HG03565 (cell line): ENCODE data around the gene EEPD1.
A peak's percentile ranks its signal among the peaks of the same experiment; 100 is the strongest.

ENCODE experiments used
- ATAC-seq: cut with Tn5 transposase; IDR thresholded peaks from one replicate; pipeline ENCODE4 v1.9.1; 2021; ENCODE audit warnings: mild to moderate bottlenecking, moderate library complexity; ENCODE audit not compliant: unreplicated experiment

The EEPD1 gene

GRCh38 chr7:36154255-36155212 is 1.5 kb downstream of the EEPD1 start:
- ATAC-seq: no peak

- ATAC-seq: no peak
Observed at GRCh38 chr7:36155811-36156361, 2.8 kb downstream of the EEPD1 start.

GRCh38 chr7:36157527-36158320 is 4.7 kb downstream of the EEPD1 start:
- ATAC-seq: no peak

GRCh38 chr7:36158321-36158605 is 5.2 kb downstream of the EEPD1 start:
- ATAC-seq: no peak

- ATAC-seq: no peak
Observed at GRCh38 chr7:36159618-36160017, 6.6 kb downstream of the EEPD1 start.

- ATAC-seq: no peak
Observed at GRCh38 chr7:36160313-36160712, 7.3 kb downstream of the EEPD1 start.

GRCh38 chr7:36161996-36162395 is 8.9 kb downstream of the EEPD1 start:
- no peak for ATAC-seq

- ATAC-seq: no peak
Observed at GRCh38 chr7:36165059-36165458, 12.0 kb downstream of the EEPD1 start.

GRCh38 chr7:36165802-36166201 is 12.7 kb downstream of the EEPD1 start:
- ATAC-seq: no peak

GRCh38 chr7:36167403-36168050 is 14.5 kb downstream of the EEPD1 start:
- ATAC-seq: no peak

- peak; percentile 73 for ATAC-seq
Observed at GRCh38 chr7:36171503-36171902, 18.4 kb downstream of the EEPD1 start.

- no peak for ATAC-seq
Observed at GRCh38 chr7:36175886-36176285, 22.8 kb downstream of the EEPD1 start.

- no peak for ATAC-seq
Observed at GRCh38 chr7:36176697-36177096, 23.6 kb downstream of the EEPD1 start.

- no peak for ATAC-seq
Observed at GRCh38 chr7:36180121-36180520, 27.1 kb downstream of the EEPD1 start.

- no peak for ATAC-seq
Observed at GRCh38 chr7:36181668-36182067, 28.6 kb downstream of the EEPD1 start.

- no peak for ATAC-seq
Observed at GRCh38 chr7:36182854-36183604, 30.0 kb downstream of the EEPD1 start.

GRCh38 chr7:36185092-36185491 is 32.0 kb downstream of the EEPD1 start:
- no peak for ATAC-seq

- no peak for ATAC-seq
Observed at GRCh38 chr7:36185756-36186155, 32.7 kb downstream of the EEPD1 start.

- no peak for ATAC-seq
Observed at GRCh38 chr7:36186359-36187121, 33.5 kb downstream of the EEPD1 start.

- ATAC-seq: no peak
Observed at GRCh38 chr7:36188266-36188665, 35.2 kb downstream of the EEPD1 start.
